Endothelial cell of umbilical vein (primary cell): ENCODE measurements around the gene C11orf58. TPM values are rescaled to one million over a fixed set of nuclear protein-coding genes. Genes with fewer than 3 reads are reported as not detected.

Source experiments
- BruUV-seq: library from RNA; stranded (reverse); fragments of 400-500 nt; replicated peaks from 2 replicates; lab custom pipeline; 2021; lab: Mats Ljungman, UMichigan
- CTCF ChIA-PET: fragments of 300-600, 350-600 bp; sonication (Branson Sonifier 250); formaldehyde crosslinking; loops from one replicate; lab custom pipeline; 2021; ENCODE audit warnings: antibody characterized with exemption, inconsistent platforms; lab: Charles Lee
- POLR2A ChIA-PET: fragments of 300-600, 350-600 bp; sonication (Branson Sonifier 250); formaldehyde crosslinking; loops from one replicate; lab custom pipeline; 2021; ENCODE audit warnings: antibody characterized with exemption, inconsistent platforms; lab: Charles Lee
- DNase-seq: peaks from one replicate; pipeline ENCODE4 v3.0.0-alpha.2; 2011; ENCODE audit warnings: low read depth, low spot score
- FAIRE-seq: peaks from 2 replicates; lab custom pipeline; 2011; peaks lifted over from hg19 to GRCh38; lab: Jason Lieb, UNC
- H2AFZ ChIP-seq: 2 replicates; pipeline ENCODE4 v1.6.0; 2012; ENCODE audit warnings: low read depth, low read length, control low read depth, inconsistent platforms
- H3K27ac ChIP-seq: 2 replicates; pipeline ENCODE4 v1.5.1; 2011; ENCODE audit warnings: low read depth, mild to moderate bottlenecking, control low read depth, low read length, moderate library complexity; ENCODE audit not compliant: insufficient read depth
- H3K27me3 ChIP-seq, 2 experiments: 2 replicates each; pipeline versions ENCODE4 v1.6.0 to v1.6.1; 2011; ENCODE audit warnings: low read length in 2 of 2, mixed read lengths in 1 of 2; ENCODE audit not compliant: control insufficient read depth in 2 of 2, insufficient read depth in 2 of 2
- H3K36me3 ChIP-seq, 2 experiments: 2 replicates in 1 of 2; 3 replicates in 1 of 2; pipeline ENCODE4 v1.5.1; 2011; ENCODE audit warnings: low read length in 2 of 2, mild to moderate bottlenecking in 1 of 2, moderate library complexity in 1 of 2; ENCODE audit not compliant: control insufficient read depth in 2 of 2, insufficient read depth in 2 of 2; ENCODE audit errors: extremely low read depth in 1 of 2
- H3K4me1 ChIP-seq: 3 replicates; pipeline ENCODE4 v1.5.1; 2011; ENCODE audit warnings: mild to moderate bottlenecking, low read length; ENCODE audit not compliant: control insufficient read depth, insufficient read depth; ENCODE audit errors: extremely low read depth
- H3K4me2 ChIP-seq: 2 replicates; pipeline ENCODE4 v1.6.1; 2011; ENCODE audit warnings: low read length, control low read depth, mixed read lengths; ENCODE audit not compliant: insufficient read depth
- H3K4me3 ChIP-seq, 3 experiments: fragments of 200-600 bp in 1 of 3; sonication (generic), shearing (Covaris generic) in 1 of 3; replicated peaks in 1 of 3; 2 replicates each; pipeline ENCODE4 v1.5.1; 2011 to 2016; ENCODE audit warnings: control low read depth in 3 of 3, low read length in 3 of 3, mild to moderate bottlenecking in 2 of 3, inconsistent platforms in 1 of 3, low read depth in 1 of 3, moderate library complexity in 1 of 3; ENCODE audit not compliant: insufficient read depth in 1 of 3
- H3K79me2 ChIP-seq: 2 replicates; pipeline ENCODE4 v1.6.0; 2012; ENCODE audit warnings: low read length, inconsistent platforms; ENCODE audit not compliant: control insufficient read depth, insufficient read depth
- H3K9ac ChIP-seq: replicated peaks from 2 replicates; pipeline ENCODE3; 2011; ENCODE audit warnings: low read length, control low read depth; ENCODE audit not compliant: insufficient read depth; ENCODE audit errors: extremely low read depth
- H3K9me1 ChIP-seq: replicated peaks from 3 replicates; pipeline ENCODE4 v1.6.0; 2011; ENCODE audit warnings: mild to moderate bottlenecking, low read length; ENCODE audit not compliant: control insufficient read depth, insufficient read depth; ENCODE audit errors: extremely low read depth
- H3K9me3 ChIP-seq: replicated peaks from 2 replicates; pipeline ENCODE4 v1.5.1; 2012; ENCODE audit warnings: low read length, inconsistent platforms; ENCODE audit not compliant: control insufficient read depth, insufficient read depth
- H4K20me1 ChIP-seq: replicated peaks from 2 replicates; pipeline ENCODE3; 2011; ENCODE audit warnings: mild to moderate bottlenecking, low read length; ENCODE audit not compliant: control insufficient read depth, insufficient read depth; ENCODE audit errors: extremely low read depth
- CTCF ChIP-seq, 2 donors: IDR thresholded peaks; 1 replicate in 1 of 2; 2 replicates in 1 of 2; pipeline ENCODE4 v1.5.1; 2011; ENCODE audit warnings: low read length in 2 of 2, mild to moderate bottlenecking in 2 of 2, moderate library complexity in 2 of 2, control low read depth in 1 of 2, inconsistent platforms in 1 of 2, low read depth in 1 of 2; ENCODE audit not compliant: insufficient read depth in 1 of 2; ENCODE audit errors: extremely low read depth in 1 of 2
- EZH2 ChIP-seq: IDR thresholded peaks from 2 replicates; pipeline ENCODE4 v1.6.1; 2012; ENCODE audit warnings: borderline replicate concordance, low read depth, mild to moderate bottlenecking, moderate library complexity, low read length, inconsistent platforms; ENCODE audit not compliant: severe bottlenecking
- FOS ChIP-seq: IDR thresholded peaks from 2 replicates; pipeline ENCODE4 v1.6.1; 2011; ENCODE audit warnings: mild to moderate bottlenecking, low read length, moderate library complexity, borderline replicate concordance; ENCODE audit not compliant: insufficient read depth
- GATA2 ChIP-seq: IDR thresholded peaks from 2 replicates; pipeline ENCODE4 v1.7.0; 2011; ENCODE audit warnings: low read depth, mild to moderate bottlenecking, moderate library complexity, mixed read lengths, low read length; ENCODE audit not compliant: insufficient read length, insufficient read depth
- JUN ChIP-seq: IDR thresholded peaks from 2 replicates; pipeline ENCODE4 v1.6.1; 2011; ENCODE audit warnings: borderline replicate concordance, low read depth; ENCODE audit not compliant: insufficient read length, insufficient read depth
- MAX ChIP-seq: IDR thresholded peaks from 2 replicates; pipeline ENCODE4 v1.6.1; 2011; ENCODE audit not compliant: insufficient read depth, insufficient read length
- MYC ChIP-seq: IDR thresholded peaks from one replicate; pipeline ENCODE4 v1.6.1; 2011; ENCODE audit warnings: mild to moderate bottlenecking, low read depth, low read length
- POLR2A ChIP-seq: IDR thresholded peaks from 2 replicates; pipeline ENCODE4 v1.6.1; 2012; ENCODE audit warnings: low read depth, mild to moderate bottlenecking, control low read depth, low read length
- POLR2AphosphoS5 ChIP-seq: IDR thresholded peaks from 2 replicates; pipeline ENCODE4 v1.6.1; 2012; ENCODE audit warnings: low read depth, mild to moderate bottlenecking, control low read depth, low read length, moderate library complexity; ENCODE audit not compliant: insufficient read depth
- dilution Hi-C: fragments of 300-500 bp; cut with MboI; formaldehyde crosslinking; loops from one replicate; pipeline ENCODE4 v1.15.0; 2019; ENCODE audit warnings: low sequenced_read_pairs; ENCODE audit not compliant: extremely low pct_ligation_motif_present
- intact Hi-C: fragments of 100-400 bp; cut with micrococcal nuclease; formaldehyde crosslinking; loops from one replicate; pipeline ENCODE4 v1.10.0; 2022
- polyA plus RNA-seq, 4 experiments: library from polyadenylated mRNA; depleted of rRNA in 3 of 4; stranded (reverse) in 3 of 4; unstranded in 1 of 4; fragments of >200 nt; gene quantifications; 2 replicates each; pipeline versions ENCODE4 v1.2.1 to v1.2.3, GENCODE V29; 2011 to 2012; ENCODE audit warnings: missing spikeins in 1 of 4
- total RNA-seq: library from RNA; stranded (reverse); gene quantifications from 2 replicates; pipeline ENCODE4 v1.2.3, GENCODE V29; 2021

Gene C11orf58
- total and polyA plus RNA-seq, 2 donors (not counting 3 experiments of a cell fraction or from before 2014, with no cell fraction given), result 88.4 to 150 TPM

GRCh38 chr11:16784666-16785065 lies 46.2 kb downstream of the C11orf58 start:
- H3K4me3 ChIP-seq, result no peak overlapping the region
- H3K27ac ChIP-seq, result no peak overlapping the region
- H3K9me1 ChIP-seq, result no peaks in the 10 kb centered on the region
- peaks cover 45% of the 10 kb centered on the region for H3K4me1 ChIP-seq
- no peak overlapping the region for H2AFZ ChIP-seq
- no peak overlapping the region for H3K9ac ChIP-seq
- intact Hi-C loops (loop anchor here (1.0 to 10.0 kb wide), 5 partner anchors 24 to 600 kb away; partner anchors contain the start of gene KCNJ11), dilution Hi-C loops (no loop called here)
- no TSS peak for BruUV-seq
- FAIRE-seq, result no peak
- H3K79me2 ChIP-seq, result no peaks in the 10 kb centered on the region
- H3K9me3 ChIP-seq, result no peaks in the 10 kb centered on the region
- TF ChIP-seq POLR2A (no peak), CTCF (IDR thresholded peaks at IDR 0.05; ENCODE audit: extremely low read depth in 1 of 2, insufficient read depth in 1 of 2, low read depth in 1 of 2, low read length in 2 of 2) (no peak), MAX (no peak), JUN (no peak), GATA2 (no peak), FOS (no peak), POLR2AphosphoS5 (no peak), EZH2 (no peak), MYC (no peak)
- ChIA-PET POLR2A (no interaction called here), CTCF (interaction anchor here (1.2 to 6.2 kb wide), 13 partner anchors 12 to 278 kb away, joined by 3 to 159 read pairs (median 5); no protein-coding TSS in a partner anchor)
- H4K20me1 ChIP-seq, result no peaks in the 10 kb centered on the region
- H3K4me2 ChIP-seq, result no peak overlapping the region
- no peaks in the 10 kb centered on the region for H3K36me3 ChIP-seq
- H3K27me3 ChIP-seq, result no peaks in the 10 kb centered on the region
- DNase-seq, result peak; percentile 11
